ENCODE results near the gene NQO2.
"Not testable (repeated sequence)": the region's sequence is repeated elsewhere in the genome, so short reads cannot be mapped to it uniquely, and the experiment has no call there.

The NQO2 gene

GRCh38 chr6:2989332-2990247 lies 10.1 kb upstream of the NQO2 start:
- H3K4me3 ChIP-seq (ENCODE audit: low read length) = peak overlapping the region; percentile 92
- TF ChIP-seq ZNF274 (IDR thresholded peaks at IDR 0.05; ENCODE audit: low read depth, low read length) = no peak

- TF ChIP-seq ZNF274 (IDR thresholded peaks at IDR 0.05; ENCODE audit: low read depth, low read length) = no peak
- H3K4me3 ChIP-seq (ENCODE audit: low read length) = peak overlapping the region; percentile 92
These were observed 9.3 kb upstream of the NQO2 start for GRCh38 chr6:2990248-2990931.

- H3K4me3 ChIP-seq (ENCODE audit: low read length) = no peak overlapping the region
- TF ChIP-seq ZNF274 (IDR thresholded peaks at IDR 0.05; ENCODE audit: low read depth, low read length) = no peak
These were observed 8.7 kb upstream of the NQO2 start for GRCh38 chr6:2990932-2991506.

GRCh38 chr6:2992330-2992979 lies 7.2 kb upstream of the NQO2 start:
- TF ChIP-seq ZNF274 (IDR thresholded peaks at IDR 0.05; ENCODE audit: low read depth, low read length) = no peak
- H3K4me3 ChIP-seq (ENCODE audit: low read length) = no peak overlapping the region

- TF ChIP-seq ZNF274 (IDR thresholded peaks at IDR 0.05; ENCODE audit: low read depth, low read length) = no peak
These were observed 5.9 kb upstream of the NQO2 start for GRCh38 chr6:2993755-2994317.

GRCh38 chr6:2998249-2998997 lies 1.3 kb upstream of the NQO2 start:
- not testable (repeated sequence) for H3K4me3 ChIP-seq (ENCODE audit: low read length)

More at GRCh38 chr6:2993755-2994317, 5.9 kb upstream of the NQO2 start:
- no peak overlapping the region for H3K4me3 ChIP-seq (ENCODE audit: low read length)

GRCh38 chr6:2998998-2999617 lies 586 bp upstream of the NQO2 start:
- no peak for TF ChIP-seq ZNF274 (IDR thresholded peaks at IDR 0.05; ENCODE audit: low read depth, low read length)
- H3K4me3 ChIP-seq (ENCODE audit: low read length) = peak overlapping the region; percentile 11; the same call in 1 of the 2 replicates

- no peak for TF ChIP-seq ZNF274 (IDR thresholded peaks at IDR 0.05; ENCODE audit: low read depth, low read length)
- H3K4me3 ChIP-seq (ENCODE audit: low read length) = no peak overlapping the region
These were observed 1.6 kb downstream of the NQO2 start for GRCh38 chr6:3001146-3001772.

- TF ChIP-seq ZNF274 (IDR thresholded peaks at IDR 0.05; ENCODE audit: low read depth, low read length) = no peak
- no peak overlapping the region for H3K4me3 ChIP-seq (ENCODE audit: low read length)
These were observed 2.1 kb downstream of the NQO2 start for GRCh38 chr6:3001773-3002293.

GRCh38 chr6:3003226-3003625 lies 3.5 kb downstream of the NQO2 start:
- not testable (repeated sequence) for H3K4me3 ChIP-seq (ENCODE audit: low read length)

- TF ChIP-seq ZNF274 (IDR thresholded peaks at IDR 0.05; ENCODE audit: low read depth, low read length) = no peak
- H3K4me3 ChIP-seq (ENCODE audit: low read length) = no peak overlapping the region
These were observed 5.4 kb downstream of the NQO2 start for GRCh38 chr6:3005077-3005476.

GRCh38 chr6:3005874-3006273 lies 6.2 kb downstream of the NQO2 start:
- no peak overlapping the region for H3K4me3 ChIP-seq (ENCODE audit: low read length)

More at GRCh38 chr6:3005874-3006273, 6.2 kb downstream of the NQO2 start:
- TF ChIP-seq ZNF274 (IDR thresholded peaks at IDR 0.05; ENCODE audit: low read depth, low read length) = no peak

Measured in GM08714 (cell line).